HepG2 (cell line): ENCODE results near the gene GPRC5D. TPM values are rescaled to one million over a fixed set of nuclear protein-coding genes. Genes with fewer than 3 reads are reported as not detected.
A peak's percentile ranks its signal among the peaks of the same experiment; 100 is the strongest.

ENCODE experiments used
- EED ChIP-seq: sonication (generic); formaldehyde crosslinking; IDR thresholded peaks from 2 replicates; pipeline ENCODE4 v1.5.0; 2020; ENCODE audit warnings: mild to moderate bottlenecking, missing genetic modification reagents
- HOXD1 ChIP-seq: sonication (generic); formaldehyde crosslinking; IDR thresholded peaks from 2 replicates; pipeline ENCODE4 v1.5.0; 2020; ENCODE audit warnings: missing genetic modification reagents
- MXD1 ChIP-seq: sonication (generic); formaldehyde crosslinking; IDR thresholded peaks from 2 replicates; pipeline ENCODE4 v1.4.0; 2020; ENCODE audit warnings: mild to moderate bottlenecking, missing genetic modification reagents
- NR2C2 ChIP-seq: sonication (generic); formaldehyde crosslinking; IDR thresholded peaks from 2 replicates; pipeline ENCODE4 v1.4.0; 2020; ENCODE audit warnings: missing genetic modification reagents, mild to moderate bottlenecking, moderate library complexity, borderline replicate concordance
- PRDM4 ChIP-seq: sonication (generic); formaldehyde crosslinking; IDR thresholded peaks from 2 replicates; pipeline ENCODE4 v1.9.0; 2021; ENCODE audit warnings: missing genetic modification reagents, borderline replicate concordance
- RAD51 ChIP-seq: fragments of 450-650 bp; IDR thresholded peaks from 2 replicates; pipeline ENCODE4 v1.6.1; 2016; ENCODE audit warnings: borderline replicate concordance
- SKIL ChIP-seq: sonication (generic); formaldehyde crosslinking; IDR thresholded peaks from 2 replicates; pipeline ENCODE4 v1.8.0; 2022; ENCODE audit warnings: missing genetic modification reagents, mild to moderate bottlenecking, moderate library complexity, borderline replicate concordance
- TFDP1 ChIP-seq: IDR thresholded peaks from 2 replicates; pipeline ENCODE4 v1.6.1; 2016; ENCODE audit warnings: missing compliant biosample characterization, missing genetic modification reagents, borderline replicate concordance
- TOE1 ChIP-seq: sonication (generic); formaldehyde crosslinking; IDR thresholded peaks from 2 replicates; pipeline ENCODE4 v1.4.0; 2020; ENCODE audit warnings: mild to moderate bottlenecking, missing genetic modification reagents
- ZFYVE20 ChIP-seq: sonication (generic); formaldehyde crosslinking; IDR thresholded peaks from 2 replicates; pipeline ENCODE4 v1.8.0; 2023; ENCODE audit warnings: low read depth, mild to moderate bottlenecking, moderate library complexity, missing genetic modification reagents, borderline replicate concordance
- ZHX2 ChIP-seq, 2 experiments: sonication (generic) in 1 of 2; formaldehyde crosslinking in 1 of 2; IDR thresholded peaks; 2 replicates each; pipeline versions ENCODE4 v1.6.1 to v1.9.0; 2014 to 2022; ENCODE audit warnings: antibody characterized with exemption in 1 of 2, borderline replicate concordance in 1 of 2, inconsistent platforms in 1 of 2, low read depth in 1 of 2, missing genetic modification reagents in 1 of 2
- ZNF7 ChIP-seq: IDR thresholded peaks from 2 replicates; pipeline ENCODE4 v1.6.1; 2016; ENCODE audit warnings: missing biosample characterization, missing genetic modification reagents
- ZNF766 ChIP-seq: sonication (generic); formaldehyde crosslinking; IDR thresholded peaks from 2 replicates; pipeline ENCODE4 v1.5.0; 2020; ENCODE audit warnings: missing genetic modification reagents, borderline replicate concordance
- ZSCAN31 ChIP-seq: sonication (generic); formaldehyde crosslinking; IDR thresholded peaks from 2 replicates; pipeline ENCODE4 v1.5.0; 2020; ENCODE audit warnings: low read depth, mild to moderate bottlenecking, missing genetic modification reagents
- polyA plus RNA-seq, 8 experiments: library from polyadenylated mRNA; depleted of rRNA in 3 of 8; stranded (reverse) in 7 of 8; unstranded in 1 of 8; fragments of >200 nt; fragmentation: Illumina TruSeq in 4 of 8; extraction: Trizol in 4 of 8; gene quantifications; 2 replicates each; pipeline versions ENCODE4 v1.2.1 to v1.2.3, GENCODE V29; 2011 to 2016; ENCODE audit warnings: low read depth in 4 of 8, missing spikeins in 1 of 8, mixed read lengths in 1 of 8; ENCODE audit not compliant: insufficient read depth in 1 of 8
- total RNA-seq, 5 experiments: library from RNA; depleted of rRNA; stranded (reverse); fragments of >200 nt; fragmentation: Illumina TruSeq; extraction: Trizol; gene quantifications; 2 replicates each; pipeline ENCODE4 v1.2.3, GENCODE V29; 2016; ENCODE audit warnings: low read depth in 1 of 5

GPRC5D gene
- total and polyA plus RNA-seq, 2 of the 13 experiments (the other 11 are each of a cell fraction or from before 2014, with no cell fraction given), result not detected

GRCh38 chr12:12999959-13000615 lies 48.1 kb upstream of the GPRC5D start, which contains the start of gene HEBP1 (continued):
- TF ChIP-seq PRDM4 (CRISPR knock-in tag) (no peak), ZFYVE20 (CRISPR knock-in tag) (no peak), MXD1 (CRISPR knock-in tag) (no peak; the same call in 1 of the 2 replicates), TFDP1 (peak; percentile 38; the same call in 1 of the 2 replicates), SKIL (CRISPR knock-in tag) (peak; percentile 23; the same call in 1 of the 2 replicates), EED (CRISPR knock-in tag) (no peak), ZNF766 (CRISPR knock-in tag) (no peak), RAD51 (no peak), ZNF7 (CRISPR knock-in tag) (no peak; the same call in 1 of the 2 replicates), ZSCAN31 (peak; percentile 100), TOE1 (CRISPR knock-in tag) (no peak), HOXD1 (CRISPR knock-in tag) (no peak), ZHX2 (IDR thresholded peaks at IDR 0.05; ENCODE audit: low read depth) (no peak), ZHX2 (CRISPR knock-in tag; IDR thresholded peaks at IDR 0.05; ENCODE audit: borderline replicate concordance) (no peak), NR2C2 (CRISPR knock-in tag) (peak; percentile 31; the same call in 1 of the 2 replicates)
